OCI-LY3 (cell line): ENCODE measurements around the gene KRTAP6-3.

Source experiments
- H2AFZ ChIP-seq: fragments of 200-600, 300-600 bp; shearing (Covaris generic); 2 replicates; pipeline ENCODE4 v1.6.0; 2014; ENCODE audit warnings: antibody characterized with exemption, low read depth, low read length
- H3K27ac ChIP-seq: fragments of 200-600, 300-600 bp; sonication (generic); 2 replicates; pipeline ENCODE4 v1.5.1; 2014; ENCODE audit warnings: mild to moderate bottlenecking, low read length, moderate library complexity, mixed read lengths
- H3K27me3 ChIP-seq: fragments of 200-600, 300-600 bp; sonication (generic); 2 replicates; pipeline ENCODE4 v1.6.1; 2014; ENCODE audit warnings: low read depth, low read length, mixed read lengths
- H3K36me3 ChIP-seq: fragments of 200-600, 300-600 bp; sonication (generic); replicated peaks from 2 replicates; pipeline ENCODE3; 2014; ENCODE audit warnings: low read depth, low read length, mixed read lengths
- H3K4me1 ChIP-seq: fragments of 300-600, 200-600 bp; sonication (generic); 2 replicates; pipeline ENCODE4 v1.6.1; 2014; ENCODE audit warnings: low read length, mixed read lengths
- H3K4me2 ChIP-seq: fragments of 200-600, 300-600 bp; sonication (generic); 2 replicates; pipeline ENCODE4 v1.6.1; 2014; ENCODE audit warnings: low read length, mixed read lengths
- H3K4me3 ChIP-seq: fragments of 300-600, 200-600 bp; sonication (generic); 2 replicates; pipeline ENCODE4 v1.5.1; 2014; ENCODE audit warnings: antibody characterized with exemption, mild to moderate bottlenecking, low read length, moderate library complexity
- H3K79me2 ChIP-seq: fragments of 300-600, 200-600 bp; shearing (Covaris generic); 2 replicates; pipeline ENCODE4 v1.6.1; 2014; ENCODE audit warnings: mild to moderate bottlenecking, low read length, mixed read lengths
- H3K9ac ChIP-seq: fragments of 300-600, 200-600 bp; shearing (Covaris generic); 2 replicates; pipeline ENCODE4 v1.6.0; 2014; ENCODE audit warnings: mild to moderate bottlenecking, low read length, moderate library complexity
- H3K9me3 ChIP-seq: fragments of 200-600, 300-600 bp; shearing (Covaris generic); 2 replicates; pipeline ENCODE4 v1.6.1; 2014; ENCODE audit warnings: low read length, mixed read lengths; ENCODE audit not compliant: insufficient read depth
- H4K20me1 ChIP-seq: fragments of 200-600, 300-600 bp; sonication (generic); 2 replicates; pipeline ENCODE4 v1.6.1; 2016; ENCODE audit warnings: low read length, mixed read lengths; ENCODE audit not compliant: insufficient read depth
- CTCF ChIP-seq: fragments of 200-600, 300-600 bp; sonication (generic); IDR thresholded peaks from 2 replicates; pipeline ENCODE4 v1.5.1; 2014; ENCODE audit warnings: antibody characterized with exemption, low read length, low read depth
- EZH2phosphoT487 ChIP-seq: fragments of 200-600 bp; shearing (Covaris generic); IDR thresholded peaks from 2 replicates; pipeline ENCODE4 v1.6.1; 2018; ENCODE audit warnings: antibody characterized with exemption, mixed run types, low read depth

KRTAP6-3 gene

GRCh38 chr21:30642564-30642963, 50.3 kb downstream of the KRTAP6-3 start, which contains the start of gene KRTAP20-3:
Gene KRTAP20-3 (plus strand): TSS chr21:30642864.
- H3K4me1 ChIP-seq = no peaks in the 10 kb centered on the region
- H3K9me3 ChIP-seq = no peaks in the 10 kb centered on the region
- no peaks in the 10 kb centered on the region for H4K20me1 ChIP-seq
- no peak within 1 kb of the TSS for H3K4me2 ChIP-seq
- no peak within 1 kb of the TSS for H2AFZ ChIP-seq
- no peaks in the 10 kb centered on the region for H3K79me2 ChIP-seq
- H3K27ac ChIP-seq = no peak within 1 kb of the TSS
- TF ChIP-seq EZH2phosphoT487 (no peak), CTCF (no peak)
- H3K36me3 ChIP-seq = no peaks in the 10 kb centered on the region
- H3K9ac ChIP-seq = no peak within 1 kb of the TSS
- H3K4me3 ChIP-seq = no peak within 1 kb of the TSS
- H3K27me3 ChIP-seq = no peaks in the 10 kb centered on the region
